ENCODE results near the gene CHN2. TPM values are rescaled to one million over a fixed set of nuclear protein-coding genes. Genes with fewer than 3 reads are reported as not detected.
"Not testable (repeated sequence)": the region's sequence is repeated elsewhere in the genome, so short reads cannot be mapped to it uniquely, and the experiment has no call there.

CHN2 gene
- polyA plus RNA-seq, 1 donor = 19.0 TPM

DNA sequence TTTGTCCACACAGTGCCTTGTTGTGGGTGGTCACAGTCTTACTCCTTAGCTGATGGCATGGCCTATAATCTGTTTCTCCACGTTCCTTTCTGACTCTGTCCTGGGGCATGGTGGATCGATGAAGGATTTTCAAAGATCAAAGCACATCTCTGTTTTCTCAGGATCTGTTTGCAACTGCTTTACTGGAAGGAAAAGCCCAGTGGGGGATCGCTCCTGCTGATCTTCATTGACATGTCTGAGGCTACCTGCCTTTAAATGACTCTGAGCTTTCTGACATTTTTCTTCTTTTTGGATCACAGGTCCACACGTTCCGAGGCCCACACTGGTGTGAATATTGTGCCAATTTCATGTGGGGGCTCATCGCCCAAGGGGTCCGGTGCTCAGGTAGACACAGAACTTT lies 301.1 kb downstream of the CHN2 start:
- DNase-seq = no peak

DNA sequence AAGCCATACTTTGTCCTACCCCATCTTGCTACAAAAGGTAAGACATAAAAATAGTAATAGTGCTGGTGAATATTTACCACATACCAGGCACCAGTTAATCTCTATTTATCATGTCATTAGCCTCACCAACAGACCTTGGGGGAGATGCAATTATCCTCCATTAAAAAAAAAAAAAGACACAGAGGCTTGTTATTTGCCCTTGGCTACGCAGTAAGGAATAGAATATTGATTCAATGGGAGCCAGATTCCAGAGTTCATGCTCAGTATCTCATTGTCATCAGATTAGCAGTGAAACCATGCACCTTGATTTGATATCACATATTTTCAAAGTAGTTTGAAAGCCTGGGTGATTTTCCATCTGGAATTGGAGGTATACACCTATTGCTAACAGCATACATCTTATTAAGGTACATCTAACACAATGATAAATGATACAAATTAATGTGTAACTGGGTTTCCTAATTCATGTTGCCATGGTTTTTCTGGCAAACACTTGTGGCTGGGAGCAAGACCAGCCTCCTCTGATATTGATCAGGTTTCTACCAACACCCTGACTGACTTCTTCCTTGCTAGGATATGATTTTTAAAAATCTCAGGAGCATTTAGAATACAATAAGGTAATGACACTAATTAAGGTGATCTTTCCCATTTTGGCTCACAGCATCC lies 301.9 kb downstream of the CHN2 start:
- DNase-seq = no peak

DNA sequence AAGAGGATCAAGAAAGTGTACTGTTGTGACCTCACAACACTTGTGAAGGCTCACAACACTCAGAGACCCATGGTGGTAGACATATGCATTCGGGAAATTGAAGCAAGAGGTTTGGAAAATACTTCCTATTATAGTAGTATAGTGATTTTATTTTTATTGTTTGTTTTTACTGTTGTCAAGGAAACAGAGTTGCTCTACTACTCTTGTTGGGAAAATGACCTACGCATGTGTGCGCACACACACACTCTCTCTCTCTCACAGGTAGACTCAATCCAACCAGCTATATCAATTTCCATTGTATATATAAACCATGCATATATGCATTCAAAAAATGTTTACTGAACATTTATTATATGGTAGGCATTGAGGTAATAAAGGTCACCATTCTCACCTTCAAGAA lies 305.4 kb downstream of the CHN2 start:
- no peak for DNase-seq

DNA sequence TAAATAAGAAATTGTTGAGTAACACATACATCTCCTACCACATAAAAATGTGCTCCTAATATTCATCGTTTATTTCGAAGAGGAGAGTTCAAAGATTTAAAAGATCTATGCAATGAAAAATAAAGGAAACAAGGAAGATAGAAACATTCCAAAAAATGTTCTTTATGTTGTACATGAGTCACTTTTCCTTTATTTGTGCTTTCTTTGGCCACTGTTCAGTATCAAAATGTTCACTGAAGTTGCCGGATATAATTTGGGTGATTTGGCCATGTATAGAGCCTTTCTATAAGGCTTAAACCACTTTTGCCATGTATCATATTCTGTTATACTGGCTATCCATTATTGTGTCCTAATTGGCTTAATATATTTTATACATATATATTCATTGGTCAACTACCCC lies 306.1 kb downstream of the CHN2 start:
- no peak for DNase-seq

DNA sequence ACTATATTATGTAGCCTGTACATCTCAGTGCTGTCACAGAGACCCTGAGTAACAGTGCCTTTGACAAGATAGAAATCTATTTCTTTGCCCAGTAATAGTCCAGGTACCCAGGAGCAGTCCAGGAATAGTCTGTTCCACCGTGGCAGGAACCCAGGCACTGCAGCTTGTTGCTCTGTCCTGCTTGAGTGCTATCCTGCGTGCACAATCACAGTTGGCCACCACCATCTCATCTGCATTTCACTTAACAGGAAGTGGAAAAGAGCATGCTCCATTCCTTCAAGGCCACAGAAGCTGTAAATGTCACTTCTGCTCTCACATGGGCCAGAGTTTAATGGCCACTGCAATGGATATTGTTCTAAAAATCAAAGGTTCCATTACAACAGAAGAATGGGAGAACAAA lies 307.6 kb downstream of the CHN2 start:
- no peak for DNase-seq

DNA sequence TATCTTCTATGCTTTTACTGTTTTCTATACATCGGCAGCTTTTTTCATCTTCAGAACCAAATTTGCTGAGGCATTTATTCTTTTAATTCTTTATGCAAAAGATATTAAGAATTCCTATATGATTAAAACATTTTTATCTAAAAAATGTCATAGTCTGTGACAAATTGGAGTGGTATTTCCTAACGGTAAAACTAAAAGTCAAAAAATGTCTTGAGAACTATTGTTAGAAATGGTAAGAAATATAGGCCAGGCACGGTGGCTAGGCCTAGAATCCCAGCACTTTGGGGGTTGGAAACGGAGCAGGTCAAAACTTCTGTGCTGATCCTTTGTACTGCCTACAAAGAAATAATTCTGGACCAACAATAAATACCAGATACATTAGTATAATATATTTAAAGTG lies 311.4 kb downstream of the CHN2 start:
- no peak for DNase-seq

DNA sequence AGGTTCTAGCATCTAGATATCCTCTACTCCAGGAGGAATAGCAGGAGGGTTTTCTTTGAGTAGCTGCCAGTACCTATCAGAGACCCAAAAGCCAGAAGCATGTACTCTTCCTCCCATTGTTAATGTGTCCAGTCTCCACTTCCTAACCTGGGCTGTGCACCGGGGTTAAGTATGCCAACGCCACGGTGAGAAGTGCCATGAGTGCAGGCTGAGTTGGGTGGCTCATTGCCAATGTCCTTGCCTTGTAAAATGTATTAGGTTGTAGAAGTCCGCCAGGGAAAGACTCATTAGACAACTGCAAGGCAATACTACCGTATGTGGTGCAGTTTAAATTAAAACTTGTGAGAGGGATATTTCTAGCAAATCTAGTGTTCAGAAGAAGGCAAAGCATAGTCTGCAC lies 314.0 kb downstream of the CHN2 start:
- no peak for DNase-seq

DNA sequence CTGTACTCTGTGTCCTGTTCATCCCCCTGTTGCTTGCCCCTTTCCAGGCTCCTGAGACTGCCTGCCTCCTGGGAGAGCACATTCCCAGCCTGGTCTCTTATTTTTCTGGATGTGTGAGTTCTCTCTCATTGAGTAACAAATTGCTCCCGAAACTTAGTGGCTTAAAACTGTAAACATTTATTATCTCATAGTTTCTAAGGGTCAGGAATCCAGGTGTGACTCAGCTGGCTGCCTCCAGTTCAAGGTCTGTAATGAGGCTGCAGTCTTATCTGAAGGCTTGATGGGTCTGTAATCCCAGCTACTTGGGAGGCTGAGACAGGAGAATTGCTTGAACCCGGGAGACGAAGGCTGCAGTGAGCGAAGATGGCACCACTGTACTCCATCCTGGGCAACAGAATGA lies 315.5 kb downstream of the CHN2 start:
- no peak for DNase-seq

DNA sequence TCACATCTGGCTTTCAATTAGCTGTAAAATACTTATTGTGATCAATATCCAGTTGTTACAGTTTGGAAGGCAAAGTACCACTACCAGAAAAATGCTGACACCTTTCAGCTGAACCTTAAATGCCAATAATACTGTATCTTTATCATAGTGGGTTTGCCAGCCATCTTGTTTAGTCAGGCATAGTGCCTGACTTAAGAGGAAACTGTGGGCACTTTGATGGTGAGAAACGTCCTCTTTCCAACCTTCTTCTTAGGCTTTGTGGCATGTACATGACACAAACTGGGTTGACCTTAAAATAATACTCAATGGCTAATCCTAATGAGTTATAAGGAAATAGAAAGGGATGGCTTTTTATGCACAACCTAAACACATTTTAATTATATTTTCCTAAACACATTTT lies 316.8 kb downstream of the CHN2 start:
- no peak for DNase-seq

DNA sequence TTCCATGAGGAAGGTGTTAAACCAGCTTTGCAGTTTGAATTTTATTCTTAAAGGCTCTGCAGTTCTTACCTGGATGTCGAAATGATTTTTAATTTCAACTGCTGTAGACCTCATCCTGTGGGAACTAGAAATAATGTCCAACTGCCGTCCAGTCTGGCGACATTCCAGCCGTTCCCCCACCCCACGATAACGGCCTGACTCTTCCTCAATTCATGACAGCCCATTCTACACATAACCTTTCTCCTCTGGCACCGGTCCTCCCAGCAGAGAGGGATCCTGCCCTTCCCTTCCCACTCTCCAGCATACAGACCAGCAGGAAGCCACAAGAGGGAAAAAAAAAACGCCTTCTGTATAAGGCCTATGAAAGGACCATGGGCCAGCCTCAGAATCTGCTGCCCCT lies 317.3 kb downstream of the CHN2 start:
- DNase-seq = no peak

DNA sequence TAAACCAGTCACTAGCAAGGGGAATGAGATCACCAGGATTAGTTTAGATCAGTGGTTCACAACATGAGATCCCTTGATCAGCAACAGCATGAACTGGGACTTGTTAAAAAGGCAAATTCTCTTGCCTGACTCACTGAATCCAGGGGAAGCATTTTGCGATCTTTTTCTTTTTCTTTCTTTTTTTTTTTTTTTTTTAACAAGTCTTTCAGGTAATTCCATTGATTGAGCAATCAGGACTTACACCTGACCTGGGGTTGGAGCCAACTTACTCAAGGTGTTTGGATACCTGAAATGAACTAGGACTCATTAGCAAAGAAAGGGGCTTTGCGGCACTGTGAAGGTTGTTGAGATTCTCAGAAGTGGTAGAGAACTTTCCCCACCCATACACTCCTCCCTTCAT lies 321.9 kb downstream of the CHN2 start:
- no peak for DNase-seq

DNA sequence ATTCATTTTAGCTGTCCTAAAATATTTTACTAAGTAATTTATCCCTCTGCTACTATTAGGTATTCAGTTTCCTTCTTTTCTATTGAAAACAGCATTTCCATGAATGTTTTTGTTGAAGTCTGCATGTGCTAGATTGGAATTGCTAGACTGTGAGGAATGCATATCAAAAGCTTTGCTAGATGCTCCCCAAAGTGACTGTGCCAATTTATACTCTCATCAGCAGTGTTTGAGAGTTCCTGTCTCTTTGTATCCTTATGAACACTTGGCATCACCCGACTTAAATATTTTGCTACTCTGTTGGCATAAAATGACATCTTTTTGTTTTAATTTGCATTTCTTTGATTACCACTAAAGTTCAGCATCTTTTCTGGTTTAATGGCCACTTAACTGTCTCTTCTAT lies 324.0 kb downstream of the CHN2 start:
- DNase-seq = no peak

DNA sequence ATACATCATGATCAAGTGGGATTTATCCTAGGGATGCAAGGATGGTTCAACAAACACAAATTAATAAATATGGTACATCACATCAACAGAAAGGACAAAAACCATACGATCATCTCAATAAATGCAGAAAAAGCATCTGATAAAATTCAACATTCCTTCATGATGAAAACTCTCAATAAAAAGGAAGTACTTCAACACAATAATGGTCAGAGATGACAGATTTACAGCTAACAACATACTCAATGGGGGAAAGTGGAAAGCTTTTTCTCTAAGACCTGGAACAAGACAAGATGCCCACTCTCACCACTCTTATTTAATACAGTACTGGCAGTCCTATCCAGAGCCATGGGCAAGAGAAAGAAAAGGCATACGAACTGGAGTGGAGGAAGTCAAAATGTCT lies 329.2 kb downstream of the CHN2 start:
- DNase-seq = no peak

DNA sequence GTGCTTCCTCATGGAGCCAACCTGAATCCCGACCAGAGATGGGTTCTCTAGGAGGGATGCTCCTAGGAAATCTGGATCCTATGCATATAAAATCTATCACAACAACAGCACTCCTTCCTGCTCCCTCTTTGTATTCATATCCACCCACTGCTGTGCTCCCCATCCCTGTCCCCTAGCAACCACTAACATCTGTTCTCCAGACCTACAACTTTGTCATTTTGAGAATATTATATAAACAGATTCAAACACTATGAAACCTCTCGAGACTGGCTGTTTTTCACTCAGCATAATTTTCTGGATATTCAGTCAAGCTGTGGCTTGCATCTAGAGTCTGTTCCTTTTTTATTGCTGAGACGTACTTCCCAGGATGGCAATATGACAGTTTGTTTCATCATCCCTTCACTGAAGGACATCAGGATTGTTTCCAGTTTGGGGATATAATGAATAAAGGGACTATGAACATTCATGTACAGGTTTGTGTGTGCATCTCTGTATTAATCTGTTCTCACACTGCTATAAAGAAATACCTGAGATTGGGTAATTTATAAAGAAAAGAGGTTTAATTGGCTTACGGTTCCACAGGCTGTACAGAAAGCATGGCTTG lies 333.0 kb downstream of the CHN2 start:
- DNase-seq = no peak

DNA sequence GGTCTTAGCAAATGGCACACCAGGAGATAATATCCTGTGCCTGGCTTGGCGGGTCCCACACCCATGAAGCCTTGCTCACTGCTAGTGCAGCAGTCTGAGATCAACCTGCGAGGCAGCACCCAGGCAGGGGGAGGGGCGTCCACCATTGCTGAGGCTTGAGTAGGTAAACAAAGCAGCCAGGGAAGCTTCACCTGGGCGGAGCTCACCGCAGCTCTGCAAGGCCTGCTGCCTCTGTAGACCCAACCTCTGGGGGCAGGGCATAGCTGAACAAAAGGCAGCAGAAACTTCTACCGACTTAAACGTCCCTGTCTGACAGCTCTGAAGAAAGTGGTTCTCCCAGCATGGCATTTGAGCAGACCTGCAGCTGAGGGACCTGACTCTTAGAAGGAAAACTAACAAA lies 334.0 kb downstream of the CHN2 start:
- DNase-seq = not testable (repeated sequence)

Other genes starting within 250 kb of the CHN2 start
- gene TRIL, start 236.4 kb upstream of the CHN2 start, polyA plus RNA-seq (ENCODE audit: insufficient read length) = 51.3 TPM
- 57.8 TPM for gene CPVL, start 48.2 kb upstream of the CHN2 start, polyA plus RNA-seq (ENCODE audit: insufficient read length)